ENCODE measurements around the gene RNF214. TPM values are rescaled to one million over a fixed set of nuclear protein-coding genes. Genes with fewer than 3 reads are reported as not detected.

Gene RNF214
- total RNA-seq, 1 donor from 2014 or later, result 37.1 TPM

DNA sequence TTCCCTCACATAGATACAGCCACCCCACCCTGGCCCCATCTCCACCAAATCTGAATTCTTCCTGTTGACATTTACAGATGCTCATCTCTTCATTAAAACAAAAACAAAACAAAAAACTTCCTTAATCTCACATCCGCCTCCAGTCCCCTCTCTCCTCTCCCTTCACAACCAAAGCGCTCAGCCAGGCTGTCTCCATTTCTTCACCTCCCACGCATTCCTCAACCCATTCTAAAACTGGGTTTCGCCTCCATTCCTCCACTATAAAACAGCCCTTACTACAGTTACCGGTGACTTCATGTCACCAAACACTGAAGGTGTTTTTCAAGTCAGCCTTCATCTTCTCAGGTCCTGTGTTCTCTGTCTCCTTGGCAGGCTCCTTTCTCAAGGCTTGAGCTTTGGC, 68.3 kb downstream of the RNF214 start:
- DNase-seq (ENCODE audit: low spot score), result no peak
- Mint-ChIP-seq H3K4me1 (ENCODE audit: unreplicated experiment) (peaks cover 23% of the 10 kb centered on the region), H3K27me3 (ENCODE audit: unreplicated experiment) (no peaks in the 10 kb centered on the region), H3K4me3 (ENCODE audit: unreplicated experiment) (peak overlapping the region; percentile 76), H3K9me3 (ENCODE audit: unreplicated experiment) (no peaks in the 10 kb centered on the region), H3K27ac (ENCODE audit: unreplicated experiment) (peak overlapping the region; percentile 28), H3K36me3 (ENCODE audit: low read depth, unreplicated experiment) (peaks cover 9% of the 10 kb centered on the region)
- no peak for TF ChIP-seq CTCF (IDR thresholded peaks at IDR 0.05; ENCODE audit: unreplicated experiment)

- Mint-ChIP-seq H3K27ac (ENCODE audit: unreplicated experiment) (no peak overlapping the region), H3K27me3 (ENCODE audit: unreplicated experiment) (no peaks in the 10 kb centered on the region), H3K36me3 (ENCODE audit: low read depth, unreplicated experiment) (peaks cover 6% of the 10 kb centered on the region), H3K9me3 (ENCODE audit: unreplicated experiment) (no peaks in the 10 kb centered on the region), H3K4me1 (ENCODE audit: unreplicated experiment) (peaks cover 13% of the 10 kb centered on the region), H3K4me3 (ENCODE audit: unreplicated experiment) (no peak overlapping the region)
- TF ChIP-seq CTCF (IDR thresholded peaks at IDR 0.05; ENCODE audit: unreplicated experiment), result no peak
- no peak for DNase-seq (ENCODE audit: low spot score)
Measured at GRCh38 chr11:117302228-117302627, 69.8 kb downstream of the RNF214 start.

DNA sequence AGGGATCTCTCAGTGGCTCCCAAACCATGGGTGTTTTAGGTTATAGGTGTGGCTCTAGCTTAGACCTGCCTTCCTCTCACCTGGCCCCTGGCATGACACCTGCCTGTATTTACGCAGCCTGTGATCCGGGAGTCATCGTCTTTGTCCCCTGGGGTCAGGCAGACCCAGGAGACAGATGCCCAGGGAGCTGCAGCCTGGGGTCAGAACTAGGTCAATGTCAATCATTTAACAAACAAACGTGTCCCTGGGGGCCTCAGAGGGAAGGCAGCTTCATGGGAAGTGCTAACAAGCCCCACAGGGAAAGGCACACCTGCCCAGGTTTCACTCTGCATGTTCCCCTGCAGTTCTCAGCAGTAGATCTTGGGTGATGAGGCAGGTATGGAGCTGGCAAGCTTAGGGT, 70.6 kb downstream of the RNF214 start:
- TF ChIP-seq CTCF (IDR thresholded peaks at IDR 0.05; ENCODE audit: unreplicated experiment), result no peak
- H3K4me3 Mint-ChIP-seq (ENCODE audit: unreplicated experiment), result no peak overlapping the region
- peaks cover 6% of the 10 kb centered on the region for H3K36me3 Mint-ChIP-seq (ENCODE audit: low read depth, unreplicated experiment)
- no peaks in the 10 kb centered on the region for H3K27me3 Mint-ChIP-seq (ENCODE audit: unreplicated experiment)
- H3K9me3 Mint-ChIP-seq (ENCODE audit: unreplicated experiment), result no peaks in the 10 kb centered on the region
- DNase-seq (ENCODE audit: low spot score), result no peak
- no peak overlapping the region for H3K27ac Mint-ChIP-seq (ENCODE audit: unreplicated experiment)
- peaks cover 13% of the 10 kb centered on the region for H3K4me1 Mint-ChIP-seq (ENCODE audit: unreplicated experiment)

DNA sequence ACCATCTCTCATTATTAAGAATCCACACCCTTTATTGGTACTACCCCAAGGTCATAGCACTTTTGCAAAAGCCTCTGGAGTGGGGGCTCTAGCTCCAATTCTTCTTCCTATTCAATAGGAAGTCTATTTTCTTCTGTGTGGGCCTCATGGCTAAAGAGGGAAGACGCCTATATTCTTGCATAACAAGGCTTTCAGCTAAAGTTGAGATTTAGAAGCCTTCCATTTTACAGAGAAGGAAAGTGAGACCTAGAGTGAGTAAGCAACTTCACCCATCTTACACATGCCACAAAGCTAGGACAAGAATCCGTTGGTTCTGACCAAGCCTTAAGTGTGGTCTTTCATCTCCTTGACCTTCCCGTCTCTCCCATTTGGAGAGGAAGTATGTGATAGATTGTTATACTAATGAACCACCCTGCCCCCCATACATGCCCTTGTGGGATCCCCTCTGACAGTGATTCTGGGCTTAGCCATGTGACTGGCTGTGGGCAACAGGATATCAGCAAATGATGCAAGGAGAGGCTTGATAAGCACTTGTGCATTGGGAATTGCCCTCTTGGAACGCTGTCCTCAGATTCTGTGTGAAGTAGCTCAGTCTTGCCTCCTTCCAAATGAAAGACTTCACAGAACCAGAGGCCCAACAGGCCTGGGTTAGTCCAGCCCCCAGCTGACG, 71.3 kb downstream of the RNF214 start:
- H3K9me3 Mint-ChIP-seq (ENCODE audit: unreplicated experiment), result no peaks in the 10 kb centered on the region
- peaks cover 15% of the 10 kb centered on the region for H3K4me1 Mint-ChIP-seq (ENCODE audit: unreplicated experiment)
- H3K4me3 Mint-ChIP-seq (ENCODE audit: unreplicated experiment), result no peak overlapping the region
- TF ChIP-seq CTCF (IDR thresholded peaks at IDR 0.05; ENCODE audit: unreplicated experiment), result no peak
- no peak for DNase-seq (ENCODE audit: low spot score)
- no peak overlapping the region for H3K27ac Mint-ChIP-seq (ENCODE audit: unreplicated experiment)
- peaks cover 6% of the 10 kb centered on the region for H3K36me3 Mint-ChIP-seq (ENCODE audit: low read depth, unreplicated experiment)
- H3K27me3 Mint-ChIP-seq (ENCODE audit: unreplicated experiment), result no peaks in the 10 kb centered on the region

- Mint-ChIP-seq H3K27me3 (ENCODE audit: unreplicated experiment) (no peaks in the 10 kb centered on the region), H3K27ac (ENCODE audit: unreplicated experiment) (no peak overlapping the region), H3K4me1 (ENCODE audit: unreplicated experiment) (peaks cover 11% of the 10 kb centered on the region), H3K9me3 (ENCODE audit: unreplicated experiment) (no peaks in the 10 kb centered on the region), H3K36me3 (ENCODE audit: low read depth, unreplicated experiment) (peaks cover 6% of the 10 kb centered on the region), H3K4me3 (ENCODE audit: unreplicated experiment) (no peak overlapping the region)
- DNase-seq (ENCODE audit: low spot score), result no peak
- no peak for TF ChIP-seq CTCF (IDR thresholded peaks at IDR 0.05; ENCODE audit: unreplicated experiment)
Measured at GRCh38 chr11:117305145-117305544, 72.7 kb downstream of the RNF214 start.

Data from endothelial cell (in vitro differentiated cells).